Panc1 (cell line): Measurements from ENCODE around the gene UROC1. TPM values are rescaled to one million over a fixed set of nuclear protein-coding genes. Genes with fewer than 3 reads are reported as not detected.

Source experiments
- ATAC-seq: fragments of 200-7000 bp; cut with Tn5 transposase; 2 replicates; pipeline ENCODE4 v1.9.1; 2020; ENCODE audit warnings: mild to moderate bottlenecking, moderate library complexity
- BruUV-seq: library from RNA; stranded (reverse); fragments of 400-500 nt; replicated peaks from 2 replicates; lab custom pipeline; 2021; lab: Mats Ljungman, UMichigan
- CTCF ChIA-PET: fragments of 300-600 bp; sonication (Branson Sonifier 250); formaldehyde crosslinking; loops from one replicate; lab custom pipeline; 2022; ENCODE audit warnings: antibody characterized with exemption; lab: Charles Lee
- POLR2A ChIA-PET: fragments of 300-600 bp; sonication (Branson Sonifier 250); formaldehyde crosslinking; loops from one replicate; lab custom pipeline; 2022; ENCODE audit warnings: antibody characterized with exemption; lab: Charles Lee
- DNase-seq: peaks from one replicate; pipeline ENCODE4 v3.0.0-alpha.2; 2010; ENCODE audit warnings: low read depth, low spot score
- H3K27ac ChIP-seq: 2 replicates; pipeline ENCODE4 v1.5.1; 2011; ENCODE audit warnings: mild to moderate bottlenecking, low read length, inconsistent platforms
- H3K27me3 ChIP-seq: fragments of 200-500 bp; sonication (Bioruptor generic); 2 replicates; pipeline ENCODE4 v1.6.0; 2014; ENCODE audit warnings: low read length, inconsistent platforms; ENCODE audit not compliant: control insufficient read depth, insufficient read depth
- H3K36me3 ChIP-seq: fragments of 200-500 bp; sonication (Bioruptor generic); 2 replicates; pipeline ENCODE4 v1.5.1; 2014; ENCODE audit warnings: inconsistent platforms, mild to moderate bottlenecking, low read length, moderate library complexity; ENCODE audit not compliant: control insufficient read depth, insufficient read depth
- H3K4me1 ChIP-seq: 2 replicates; pipeline ENCODE4 v1.5.1; 2011; ENCODE audit warnings: inconsistent platforms, mild to moderate bottlenecking, low read length, moderate library complexity; ENCODE audit not compliant: control insufficient read depth, insufficient read depth
- H3K4me3 ChIP-seq, 2 experiments: 2 replicates each; pipeline ENCODE4 v1.5.1; 2011 to 2012; ENCODE audit warnings: low read depth in 2 of 2, low read length in 2 of 2, mild to moderate bottlenecking in 2 of 2, inconsistent platforms in 1 of 2, moderate library complexity in 1 of 2
- H3K9me3 ChIP-seq: fragments of 200-500 bp; sonication (Bioruptor generic); 2 replicates; pipeline ENCODE4 v1.5.1; 2014; ENCODE audit warnings: low read depth, mild to moderate bottlenecking, inconsistent platforms, low read length, moderate library complexity; ENCODE audit not compliant: control insufficient read depth, insufficient read depth
- POLR2AphosphoS5 ChIP-seq: IDR thresholded peaks from 2 replicates; pipeline ENCODE4 v1.6.1; 2012; ENCODE audit warnings: mild to moderate bottlenecking, low read depth, low read length, moderate library complexity
- SIN3A ChIP-seq: IDR thresholded peaks from 2 replicates; pipeline ENCODE4 v1.6.1; 2012; ENCODE audit warnings: low read depth, mild to moderate bottlenecking, low read length, moderate library complexity, borderline replicate concordance; ENCODE audit not compliant: insufficient read depth
- TCF7L2 ChIP-seq: IDR thresholded peaks from 2 replicates; pipeline ENCODE4 v1.6.1; 2011; ENCODE audit warnings: mild to moderate bottlenecking, low read depth, low read length, inconsistent platforms
- in situ Hi-C: cut with HindIII; loops from 2 replicates; pipeline ENCODE4 v1.10.0; 2016; ENCODE audit warnings: low sequenced_read_pairs, low pct_unique_long_range_greater_than_20kb
- intact Hi-C: fragments of 100-400 bp; cut with micrococcal nuclease; formaldehyde crosslinking; loops from one replicate; pipeline ENCODE4 v1.10.0; 2022; ENCODE audit not compliant: unreplicated experiment
- total RNA-seq: library from RNA; stranded (reverse); gene quantifications from one replicate; pipeline ENCODE4 v1.2.1, GENCODE V29; 2021; ENCODE audit not compliant: unreplicated experiment
- TF ChIP-seq, protein P1 (sequence below): fragments of 450-650 bp; IDR thresholded peaks from 2 replicates; pipeline ENCODE4 v1.5.1; 2017; ENCODE audit warnings: mild to moderate bottlenecking
- TF ChIP-seq, protein P2 (sequence below), 2 experiments: IDR thresholded peaks; 2 replicates each; pipeline ENCODE4 v1.6.1; 2011 to 2012; ENCODE audit warnings: low read depth in 2 of 2, control low read depth in 1 of 2, low read length in 1 of 2, mild to moderate bottlenecking in 1 of 2, moderate library complexity in 1 of 2; ENCODE audit not compliant: insufficient read depth in 1 of 2

UROC1 gene
- total RNA-seq, 1 experiment from 2014 or later = not detected

GRCh38 chr3:126519506-126520455, 2.2 kb upstream of the UROC1 start:
- Histone ChIP-seq H3K27ac (no peak overlapping the region), H3K27me3 (peaks cover 8% of the 10 kb centered on the region), H3K4me1 (peaks cover 4% of the 10 kb centered on the region; the same call in 1 of the 2 replicates), H3K9me3 (no peaks in the 10 kb centered on the region), H3K4me3 (no peak overlapping the region), H3K36me3 (no peaks in the 10 kb centered on the region)
- ChIA-PET POLR2A (interaction anchor here (0.6 kb wide), 1 partner anchor 7 kb away, joined by 3 read pairs; no protein-coding TSS in a partner anchor), CTCF (no interaction called here)
- no TSS peak for BruUV-seq
- TF ChIP-seq SIN3A (no peak), TCF7L2 (no peak), POLR2AphosphoS5 (no peak)
- TF ChIP-seq, protein P1, sequence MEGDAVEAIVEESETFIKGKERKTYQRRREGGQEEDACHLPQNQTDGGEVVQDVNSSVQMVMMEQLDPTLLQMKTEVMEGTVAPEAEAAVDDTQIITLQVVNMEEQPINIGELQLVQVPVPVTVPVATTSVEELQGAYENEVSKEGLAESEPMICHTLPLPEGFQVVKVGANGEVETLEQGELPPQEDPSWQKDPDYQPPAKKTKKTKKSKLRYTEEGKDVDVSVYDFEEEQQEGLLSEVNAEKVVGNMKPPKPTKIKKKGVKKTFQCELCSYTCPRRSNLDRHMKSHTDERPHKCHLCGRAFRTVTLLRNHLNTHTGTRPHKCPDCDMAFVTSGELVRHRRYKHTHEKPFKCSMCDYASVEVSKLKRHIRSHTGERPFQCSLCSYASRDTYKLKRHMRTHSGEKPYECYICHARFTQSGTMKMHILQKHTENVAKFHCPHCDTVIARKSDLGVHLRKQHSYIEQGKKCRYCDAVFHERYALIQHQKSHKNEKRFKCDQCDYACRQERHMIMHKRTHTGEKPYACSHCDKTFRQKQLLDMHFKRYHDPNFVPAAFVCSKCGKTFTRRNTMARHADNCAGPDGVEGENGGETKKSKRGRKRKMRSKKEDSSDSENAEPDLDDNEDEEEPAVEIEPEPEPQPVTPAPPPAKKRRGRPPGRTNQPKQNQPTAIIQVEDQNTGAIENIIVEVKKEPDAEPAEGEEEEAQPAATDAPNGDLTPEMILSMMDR = no peak
- TF ChIP-seq, protein P2, sequence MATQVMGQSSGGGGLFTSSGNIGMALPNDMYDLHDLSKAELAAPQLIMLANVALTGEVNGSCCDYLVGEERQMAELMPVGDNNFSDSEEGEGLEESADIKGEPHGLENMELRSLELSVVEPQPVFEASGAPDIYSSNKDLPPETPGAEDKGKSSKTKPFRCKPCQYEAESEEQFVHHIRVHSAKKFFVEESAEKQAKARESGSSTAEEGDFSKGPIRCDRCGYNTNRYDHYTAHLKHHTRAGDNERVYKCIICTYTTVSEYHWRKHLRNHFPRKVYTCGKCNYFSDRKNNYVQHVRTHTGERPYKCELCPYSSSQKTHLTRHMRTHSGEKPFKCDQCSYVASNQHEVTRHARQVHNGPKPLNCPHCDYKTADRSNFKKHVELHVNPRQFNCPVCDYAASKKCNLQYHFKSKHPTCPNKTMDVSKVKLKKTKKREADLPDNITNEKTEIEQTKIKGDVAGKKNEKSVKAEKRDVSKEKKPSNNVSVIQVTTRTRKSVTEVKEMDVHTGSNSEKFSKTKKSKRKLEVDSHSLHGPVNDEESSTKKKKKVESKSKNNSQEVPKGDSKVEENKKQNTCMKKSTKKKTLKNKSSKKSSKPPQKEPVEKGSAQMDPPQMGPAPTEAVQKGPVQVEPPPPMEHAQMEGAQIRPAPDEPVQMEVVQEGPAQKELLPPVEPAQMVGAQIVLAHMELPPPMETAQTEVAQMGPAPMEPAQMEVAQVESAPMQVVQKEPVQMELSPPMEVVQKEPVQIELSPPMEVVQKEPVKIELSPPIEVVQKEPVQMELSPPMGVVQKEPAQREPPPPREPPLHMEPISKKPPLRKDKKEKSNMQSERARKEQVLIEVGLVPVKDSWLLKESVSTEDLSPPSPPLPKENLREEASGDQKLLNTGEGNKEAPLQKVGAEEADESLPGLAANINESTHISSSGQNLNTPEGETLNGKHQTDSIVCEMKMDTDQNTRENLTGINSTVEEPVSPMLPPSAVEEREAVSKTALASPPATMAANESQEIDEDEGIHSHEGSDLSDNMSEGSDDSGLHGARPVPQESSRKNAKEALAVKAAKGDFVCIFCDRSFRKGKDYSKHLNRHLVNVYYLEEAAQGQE (IDR thresholded peaks at IDR 0.05; ENCODE audit: insufficient read depth in 1 of 2, low read depth in 2 of 2, low read length in 1 of 2) = no peak
- intact Hi-C loops (loop anchor here (10.0 kb wide), 1 partner anchor 145 kb away; no protein-coding TSS in a partner anchor), in situ Hi-C loops (no loop called here)
- DNase-seq = no peak
- ATAC-seq = no peak

GRCh38 chr3:126518779-126519177, 1.2 kb upstream of the UROC1 start:
- TF ChIP-seq, protein P2 (IDR thresholded peaks at IDR 0.05; ENCODE audit: insufficient read depth in 1 of 2, low read depth in 2 of 2, low read length in 1 of 2) = no peak
- no peak for TF ChIP-seq SIN3A
- no peak for TF ChIP-seq TCF7L2
- TF ChIP-seq, protein P1 = no peak
- no peak for TF ChIP-seq POLR2AphosphoS5
- no peak overlapping the region for H3K4me3 ChIP-seq
- peaks cover 8% of the 10 kb centered on the region for H3K27me3 ChIP-seq
- intact Hi-C loops (no loop called here), in situ Hi-C loops (no loop called here)
- no peaks in the 10 kb centered on the region for H3K36me3 ChIP-seq
- ChIA-PET POLR2A (interaction anchor here (0.6 kb wide), 1 partner anchor 8 kb away, joined by 3 read pairs; no protein-coding TSS in a partner anchor), CTCF (no interaction called here)
- no peak overlapping the region for H3K27ac ChIP-seq
- no peaks in the 10 kb centered on the region for H3K9me3 ChIP-seq
- DNase-seq = no peak
- no peak for ATAC-seq
- no TSS peak for BruUV-seq
- peaks cover 4% of the 10 kb centered on the region; the same call in 1 of the 2 replicates for H3K4me1 ChIP-seq
